ENCODE data around the gene SGSM2. TPM values are rescaled to one million over a fixed set of nuclear protein-coding genes. Genes with fewer than 3 reads are reported as not detected.
A peak's percentile ranks its signal among the peaks of the same experiment; 100 is the strongest.

Gene SGSM2
- total RNA-seq, 4 donors from 2014 or later: 32.9 to 58.6 (median 47.4) TPM

DNA sequence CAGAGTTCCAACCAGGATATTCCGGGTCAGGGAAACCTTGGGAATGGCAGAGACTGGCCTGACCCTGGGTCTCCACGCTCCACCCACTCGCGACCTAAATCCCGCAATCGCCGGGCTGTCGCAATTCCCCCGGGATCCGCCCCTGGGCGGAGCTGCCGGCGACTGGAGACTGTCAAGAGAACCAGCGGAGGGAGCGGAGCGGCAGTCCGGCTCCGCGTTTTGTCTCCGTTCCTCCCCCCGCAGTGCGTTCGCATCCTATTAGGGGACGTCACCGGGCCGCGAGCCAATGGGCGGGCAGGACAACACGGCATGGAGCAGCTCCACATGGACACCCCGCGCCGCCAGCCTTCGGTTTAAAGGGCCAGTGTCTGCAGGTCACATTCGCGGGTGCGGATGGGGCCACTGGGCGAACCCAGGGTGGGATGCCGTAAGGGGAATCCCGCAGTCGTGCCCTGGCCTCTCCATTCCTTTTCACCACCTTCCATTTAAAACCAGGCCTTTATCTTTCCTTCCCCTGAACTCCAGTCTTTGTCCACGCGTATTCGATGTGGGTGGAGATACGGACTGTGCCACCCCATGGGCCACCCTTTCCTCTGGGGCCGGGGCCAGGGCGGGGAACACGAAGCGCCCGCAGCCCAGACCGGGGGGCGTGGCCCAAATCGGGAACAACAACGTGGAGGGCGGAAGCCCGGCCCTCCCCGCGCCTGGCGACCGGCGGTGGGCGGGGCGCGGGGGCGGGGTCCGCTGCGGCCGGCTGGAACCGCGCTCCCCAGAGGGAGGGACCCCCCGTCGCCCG is 64.3 kb downstream of the SGSM2 start:
- ATAC-seq: peak; percentile 68
- TF ChIP-seq EP300 (IDR thresholded peaks at IDR 0.05): peak; percentile 24
- TF ChIP-seq, protein P1, sequence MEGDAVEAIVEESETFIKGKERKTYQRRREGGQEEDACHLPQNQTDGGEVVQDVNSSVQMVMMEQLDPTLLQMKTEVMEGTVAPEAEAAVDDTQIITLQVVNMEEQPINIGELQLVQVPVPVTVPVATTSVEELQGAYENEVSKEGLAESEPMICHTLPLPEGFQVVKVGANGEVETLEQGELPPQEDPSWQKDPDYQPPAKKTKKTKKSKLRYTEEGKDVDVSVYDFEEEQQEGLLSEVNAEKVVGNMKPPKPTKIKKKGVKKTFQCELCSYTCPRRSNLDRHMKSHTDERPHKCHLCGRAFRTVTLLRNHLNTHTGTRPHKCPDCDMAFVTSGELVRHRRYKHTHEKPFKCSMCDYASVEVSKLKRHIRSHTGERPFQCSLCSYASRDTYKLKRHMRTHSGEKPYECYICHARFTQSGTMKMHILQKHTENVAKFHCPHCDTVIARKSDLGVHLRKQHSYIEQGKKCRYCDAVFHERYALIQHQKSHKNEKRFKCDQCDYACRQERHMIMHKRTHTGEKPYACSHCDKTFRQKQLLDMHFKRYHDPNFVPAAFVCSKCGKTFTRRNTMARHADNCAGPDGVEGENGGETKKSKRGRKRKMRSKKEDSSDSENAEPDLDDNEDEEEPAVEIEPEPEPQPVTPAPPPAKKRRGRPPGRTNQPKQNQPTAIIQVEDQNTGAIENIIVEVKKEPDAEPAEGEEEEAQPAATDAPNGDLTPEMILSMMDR (IDR thresholded peaks at IDR 0.05): no peak
- TF ChIP-seq POLR2A (IDR thresholded peaks at IDR 0.05): peak in 1 of 2 donors; percentile 25
- TF ChIP-seq POLR2AphosphoS5 (IDR thresholded peaks at IDR 0.05): peak; percentile 82
- no peaks in the 10 kb centered on the region for H3K27me3 ChIP-seq
- H3K4me3 ChIP-seq: peak overlapping the region; percentile 89 to 100
- peaks cover 0 to 74% (median 54%) of the 10 kb centered on the region in 3 donors for H3K4me1 ChIP-seq
- H3K9me3 ChIP-seq: no peaks in the 10 kb centered on the region
- H3K36me3 ChIP-seq: no peaks in the 10 kb centered on the region
- peak overlapping the region; percentile 97 to 100 (median 100) for H3K27ac ChIP-seq
- 0% methylated on average over 6 to 8 of the region's 72 CpGs for WGBS, 2 donors (ENCODE audit: low coverage in 1 of 2)

DNA sequence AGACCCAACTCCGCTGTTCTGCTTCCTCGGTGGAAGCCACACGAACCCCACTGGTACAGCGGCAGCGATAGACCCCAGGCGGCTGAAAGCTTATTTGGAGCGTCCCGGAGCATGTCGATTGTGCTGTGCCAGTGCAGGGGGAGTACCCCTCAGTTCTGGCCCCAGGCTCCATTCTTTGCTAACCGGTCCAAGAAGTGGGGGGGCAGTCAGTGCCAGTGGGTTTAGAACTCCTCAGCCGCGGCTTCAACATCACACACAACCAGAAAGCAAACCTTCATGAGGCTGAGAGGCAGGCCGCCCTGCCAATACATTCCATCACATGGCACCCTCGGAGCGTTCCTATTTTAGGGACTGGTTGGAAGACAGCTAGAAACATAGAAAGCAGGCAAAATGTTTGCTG is 65.2 kb downstream of the SGSM2 start:
- no peak for ATAC-seq
- no peak for TF ChIP-seq POLR2A (IDR thresholded peaks at IDR 0.05)
- TF ChIP-seq POLR2AphosphoS5 (IDR thresholded peaks at IDR 0.05): no peak
- no peak for TF ChIP-seq EP300 (IDR thresholded peaks at IDR 0.05)
- TF ChIP-seq, protein P1 (IDR thresholded peaks at IDR 0.05): no peak
- no peaks in the 10 kb centered on the region for H3K27me3 ChIP-seq
- H3K27ac ChIP-seq: peak overlapping the region; percentile 74 to 100 (median 100)
- H3K4me3 ChIP-seq: peak overlapping the region; percentile 89 to 100
- no peaks in the 10 kb centered on the region for H3K36me3 ChIP-seq
- peaks cover 0 to 74% (median 57%) of the 10 kb centered on the region in 3 donors for H3K4me1 ChIP-seq
- 10 to 14% methylated on average over 2 to 5 of the region's 15 CpGs for WGBS, 2 donors (ENCODE audit: low coverage in 1 of 2)
- no peaks in the 10 kb centered on the region for H3K9me3 ChIP-seq

DNA sequence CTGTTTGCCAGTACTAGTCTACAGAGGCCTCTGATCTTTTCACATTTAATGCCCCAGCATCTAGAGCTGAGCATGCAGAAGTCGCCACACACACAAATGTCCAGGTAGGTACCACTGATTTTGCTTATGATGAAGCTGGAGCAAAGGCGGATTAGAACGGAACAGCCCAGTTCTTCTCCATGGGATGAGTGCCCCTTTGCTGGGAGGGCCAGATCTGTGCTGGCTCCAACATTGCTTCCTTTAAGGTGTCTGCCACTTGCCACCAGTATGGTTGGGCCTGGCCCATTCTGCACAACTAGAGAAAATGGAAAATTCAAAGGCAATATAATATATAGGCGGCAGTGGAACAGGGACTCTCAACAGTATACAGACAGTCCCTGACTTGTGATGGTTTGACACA is 65.7 kb downstream of the SGSM2 start:
- H3K27ac ChIP-seq: peak overlapping the region; percentile 74 to 100 (median 100)
- WGBS, 2 donors (ENCODE audit: low coverage in 1 of 2): 85 to 100% methylated on average over 1 to 4 of the region's 4 CpGs
- no peaks in the 10 kb centered on the region for H3K27me3 ChIP-seq
- H3K4me1 ChIP-seq: peaks cover 0 to 72% (median 53%) of the 10 kb centered on the region in 3 donors
- H3K36me3 ChIP-seq: no peaks in the 10 kb centered on the region
- H3K9me3 ChIP-seq: no peaks in the 10 kb centered on the region
- H3K4me3 ChIP-seq: no peak overlapping the region
- TF ChIP-seq EP300 (IDR thresholded peaks at IDR 0.05): no peak
- ATAC-seq: no peak

DNA sequence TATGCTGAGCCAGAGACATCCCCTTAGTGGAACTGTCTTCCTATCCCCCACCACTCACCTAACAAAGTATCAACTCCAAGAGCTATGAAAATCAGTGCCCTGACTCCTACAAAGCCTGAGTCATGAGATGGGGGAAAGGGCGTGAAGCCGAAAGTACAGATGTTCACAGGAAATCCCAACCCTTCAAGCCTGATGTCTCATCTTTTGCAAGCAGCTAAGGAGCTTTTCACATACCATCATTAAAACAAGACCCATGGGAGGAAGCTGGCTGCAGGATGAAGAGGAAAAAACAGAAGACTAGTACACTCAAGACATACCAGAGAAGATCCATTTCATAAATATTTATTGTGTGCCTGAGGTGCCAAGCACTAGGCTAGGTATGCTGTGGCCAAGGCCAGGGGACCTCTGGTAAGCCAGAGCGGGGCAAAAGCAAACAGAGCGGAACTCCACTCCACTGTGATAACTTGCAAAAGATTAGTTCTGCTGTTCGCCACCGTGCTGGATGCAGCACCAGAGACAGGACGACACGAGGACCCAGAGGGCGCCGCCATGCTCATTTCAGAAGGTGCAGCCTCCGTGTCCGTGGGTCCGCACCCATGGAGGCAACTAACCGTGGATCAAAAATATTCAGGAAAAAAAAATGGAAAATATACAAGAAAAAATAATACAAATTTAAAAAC is 68.1 kb downstream of the SGSM2 start:
- no peak for TF ChIP-seq EP300 (IDR thresholded peaks at IDR 0.05)
- TF ChIP-seq POLR2AphosphoS5 (IDR thresholded peaks at IDR 0.05): peak; percentile 49
- Histone ChIP-seq H3K36me3 (no peaks in the 10 kb centered on the region), H3K9me3 (no peaks in the 10 kb centered on the region), H3K4me3 (no peak overlapping the region), H3K27ac (peak overlapping the region in 3 of 4 donors; percentile 85 to 100 (median 100)), H3K27me3 (no peaks in the 10 kb centered on the region), H3K4me1 (peaks cover 0 to 59% (median 46%) of the 10 kb centered on the region in 3 donors)
- no peak for ATAC-seq
- WGBS, 2 donors (ENCODE audit: low coverage in 1 of 2): 50 to 75% methylated on average over 3 to 10 of the region's 14 CpGs

DNA sequence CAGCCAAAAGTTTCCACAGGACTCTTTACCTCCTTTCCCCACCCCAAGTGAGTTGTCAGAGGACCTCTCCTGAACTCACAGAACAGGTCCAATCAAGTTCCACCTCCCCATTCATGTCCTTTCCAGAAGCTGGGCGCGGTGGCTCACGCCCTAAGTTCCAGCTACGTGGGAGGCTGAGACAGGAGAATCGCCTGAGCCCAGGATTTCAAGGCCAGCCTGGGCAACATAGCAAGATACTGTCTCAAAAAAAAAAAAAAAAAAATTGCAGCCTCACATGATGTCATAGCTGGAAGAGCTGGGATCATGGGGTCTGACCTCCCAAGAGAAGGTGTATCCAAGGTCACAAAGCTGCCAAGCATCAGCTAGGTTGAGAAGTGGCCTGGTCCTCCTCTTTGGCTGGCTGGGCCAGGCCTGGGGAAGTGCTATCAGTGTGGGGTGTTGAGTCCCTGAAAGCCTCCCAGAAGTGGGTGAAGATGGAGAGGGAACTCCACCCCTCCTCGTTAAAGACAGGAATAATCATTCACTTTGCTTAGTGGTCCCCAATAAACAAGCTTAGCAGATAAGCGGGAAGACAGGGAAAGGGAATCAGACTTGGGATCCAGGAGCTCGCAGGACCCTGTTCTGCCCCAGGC is 69.1 kb downstream of the SGSM2 start:
- Histone ChIP-seq H3K27me3 (no peaks in the 10 kb centered on the region), H3K4me1 (peaks cover 0 to 59% (median 46%) of the 10 kb centered on the region in 3 donors), H3K27ac (peak overlapping the region; percentile 50 to 100 (median 92)), H3K4me3 (peak overlapping the region in 1 of 2 donors; percentile 0), H3K36me3 (peaks cover 0 to 6% of the 10 kb centered on the region in 2 donors), H3K9me3 (no peaks in the 10 kb centered on the region)
- 45 to 78% methylated on average over 3 to 4 of the region's 8 CpGs for WGBS, 2 donors (ENCODE audit: low coverage in 1 of 2)
- no peak for ATAC-seq
- TF ChIP-seq POLR2A (IDR thresholded peaks at IDR 0.05) (no peak), EP300 (IDR thresholded peaks at IDR 0.05) (no peak), POLR2AphosphoS5 (IDR thresholded peaks at IDR 0.05) (no peak)
- TF ChIP-seq, protein P1 (IDR thresholded peaks at IDR 0.05): no peak

Measured in gastroesophageal sphincter (tissue), 4 donors.